Naive thymus-derived CD8-positive, alpha-beta T cell (primary cell): ENCODE data around the gene POU4F2. TPM values are rescaled to one million over a fixed set of nuclear protein-coding genes. Genes with fewer than 3 reads are reported as not detected.

Experiments
- ATAC-seq, 2 donors: fragments of 150-1000 bp; cut with Tn5 transposase in 1 of 2; sonication (Bioruptor Pico), chemical (Tn5 transposase) in 1 of 2; 1 replicate in 1 of 2; 2 replicates in 1 of 2; pipeline ENCODE4 v1.10.0; 2021; ENCODE audit warnings: mild to moderate bottlenecking in 2 of 2, moderate library complexity in 2 of 2
- POLR2A ChIA-PET: fragments of 350-600 bp; sonication (Branson Sonifier 250); formaldehyde crosslinking; loops from one replicate; lab custom pipeline; 2021; ENCODE audit warnings: antibody characterized with exemption; lab: Charles Lee
- DNase-seq, 10 donors: peaks; one replicate each; pipeline versions ENCODE4 v3.0.0 to v3.0.0-alpha.2; 2020 to 2022
- H3K27ac Mint-ChIP-seq, 10 donors: one replicate each; pipeline ENCODE4 v1.8.0; 2020 to 2022; ENCODE audit warnings: mild to moderate bottlenecking in 10 of 10, mixed read lengths in 10 of 10, moderate library complexity in 4 of 10, inconsistent platforms in 1 of 10
- H3K27me3 Mint-ChIP-seq, 5 donors: one replicate each; pipeline ENCODE4 v1.8.0; 2021 to 2022; ENCODE audit warnings: mixed read lengths in 5 of 5
- H3K36me3 Mint-ChIP-seq, 3 donors: one replicate each; pipeline ENCODE4 v1.8.0; 2020 to 2022; ENCODE audit warnings: mixed read lengths in 3 of 3, mild to moderate bottlenecking in 2 of 3, inconsistent platforms in 1 of 3
- H3K4me1 Mint-ChIP-seq, 4 donors: one replicate each; pipeline ENCODE4 v1.8.0; 2021 to 2022; ENCODE audit warnings: mixed read lengths in 4 of 4
- H3K4me3 Mint-ChIP-seq, 10 donors: one replicate each; pipeline ENCODE4 v1.8.0; 2020 to 2022; ENCODE audit warnings: mild to moderate bottlenecking in 10 of 10, mixed read lengths in 10 of 10, moderate library complexity in 6 of 10, inconsistent platforms in 1 of 10
- H3K9me3 Mint-ChIP-seq, 9 donors: one replicate each; pipeline ENCODE4 v1.8.0; 2020 to 2022; ENCODE audit warnings: mixed read lengths in 9 of 9, mild to moderate bottlenecking in 3 of 9, inconsistent platforms in 1 of 9, moderate library complexity in 1 of 9
- polyA plus RNA-seq, 3 donors: library from polyadenylated mRNA; unstranded; fragments of 300-500 nt; fragmentation: Illumina TruSeq; gene quantifications; one replicate each; pipeline ENCODE4 v1.2.3, GENCODE V29; 2021
- total RNA-seq, 8 experiments: library from RNA in 2 of 8; stranded (reverse) in 2 of 8; gene quantifications; one replicate each; pipeline ENCODE4 v1.2.3 and lab custom pipeline; 2021 to 2026

POU4F2 gene
- total and polyA plus RNA-seq, 5 experiments from 2014 or later, result not detected

DNA sequence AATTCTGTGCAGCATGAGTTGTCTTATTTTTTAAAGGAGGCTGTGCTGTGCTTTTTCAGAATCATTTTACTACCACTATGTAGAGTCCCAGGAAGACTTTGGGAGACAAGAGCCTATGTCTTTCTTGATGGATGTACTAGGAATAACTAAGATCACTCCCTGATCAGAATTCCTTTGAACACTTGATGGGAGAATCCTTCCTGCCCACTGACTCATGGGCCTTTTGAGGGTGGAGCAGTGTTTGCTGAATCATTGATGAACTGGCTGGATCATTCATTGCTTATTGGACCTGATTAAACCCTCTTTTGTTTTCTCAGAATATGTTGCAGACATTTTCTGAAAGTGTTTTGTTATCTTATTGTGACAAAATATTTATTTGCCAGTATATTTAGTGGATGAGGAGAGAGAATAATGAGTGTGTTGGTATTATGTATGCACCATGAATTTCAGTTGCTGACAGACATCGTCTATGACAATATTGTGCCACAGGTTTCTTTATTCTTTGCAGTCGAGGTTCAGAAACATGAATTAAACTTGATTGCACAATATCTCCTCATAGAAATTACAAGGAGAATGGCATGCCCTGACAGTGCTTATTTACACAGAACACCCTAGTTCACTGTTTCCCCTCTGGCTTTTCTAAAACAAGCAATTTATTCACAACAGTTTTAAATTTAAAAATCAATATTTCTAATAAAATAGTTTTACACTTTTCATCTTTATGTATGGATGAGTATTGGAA lies 36.3 kb downstream of the POU4F2 start:
- Mint-ChIP-seq H3K27me3 (peaks cover 4 to 30% (median 6%) of the 10 kb centered on the region in 5 donors), H3K36me3 (no peaks in the 10 kb centered on the region), H3K27ac (no peak overlapping the region), H3K4me3 (no peak overlapping the region), H3K9me3 (peaks cover 0 to 18% (median 11%) of the 10 kb centered on the region in 9 donors), H3K4me1 (no peaks in the 10 kb centered on the region)
- ATAC-seq (no peak), DNase-seq (no peak)
- POLR2A ChIA-PET, result no interaction called here

Other genes starting within 250 kb of the POU4F2 start
- gene SLC10A7, start 117.0 kb upstream of the POU4F2 start, total RNA-seq, result 10 to 100 TPM; 10.8 to 14.2 TPM
- gene SLC10A7, start 117.0 kb upstream of the POU4F2 start, polyA plus RNA-seq, result 10 to 100 TPM in 2 of 3 donors, 1 to 10 TPM in 1; 7.8 to 12.0 (median 11.4) TPM